Mononuclear cell (primary cell): Measurements from ENCODE around the gene MLN. TPM values are rescaled to one million over a fixed set of nuclear protein-coding genes. Genes with fewer than 3 reads are reported as not detected.
A peak's percentile ranks its signal among the peaks of the same experiment; 100 is the strongest.

Source experiments
- H3K27me3 ChIP-seq: 2 replicates; pipeline ENCODE4 v1.6.0; 2011; ENCODE audit warnings: low read length, control low read depth; ENCODE audit not compliant: insufficient read depth
- H3K4me1 ChIP-seq: 2 replicates; pipeline ENCODE4 v1.5.1; 2011; ENCODE audit warnings: mild to moderate bottlenecking, low read length, control low read depth; ENCODE audit not compliant: insufficient read depth
- H3K4me3 ChIP-seq: 2 replicates; pipeline ENCODE4 v1.5.1; 2011; ENCODE audit warnings: mild to moderate bottlenecking, low read length, moderate library complexity
- H3K9me3 ChIP-seq: 2 replicates; pipeline ENCODE4 v1.5.1; 2011; ENCODE audit warnings: low read depth, mild to moderate bottlenecking, control low read depth, low read length
- total RNA-seq: library from RNA; depleted of rRNA; stranded (reverse); fragments of >200 nt; gene quantifications from one replicate; pipeline ENCODE4 v1.2.3, GENCODE V29; 2012

The MLN gene
- total RNA-seq, 1 donor = not detected

GRCh38 chr6:33791620-33792019 lies 12.2 kb downstream of the MLN start:
- Histone ChIP-seq H3K4me1 (peaks cover 21% of the 10 kb centered on the region), H3K4me3 (no peak overlapping the region), H3K9me3 (no peaks in the 10 kb centered on the region), H3K27me3 (no peaks in the 10 kb centered on the region)

- Histone ChIP-seq H3K27me3 (no peaks in the 10 kb centered on the region), H3K4me1 (peaks cover 28% of the 10 kb centered on the region), H3K9me3 (no peaks in the 10 kb centered on the region), H3K4me3 (no peak overlapping the region)
Observed at GRCh38 chr6:33790910-33791309, 12.9 kb downstream of the MLN start.

DNA sequence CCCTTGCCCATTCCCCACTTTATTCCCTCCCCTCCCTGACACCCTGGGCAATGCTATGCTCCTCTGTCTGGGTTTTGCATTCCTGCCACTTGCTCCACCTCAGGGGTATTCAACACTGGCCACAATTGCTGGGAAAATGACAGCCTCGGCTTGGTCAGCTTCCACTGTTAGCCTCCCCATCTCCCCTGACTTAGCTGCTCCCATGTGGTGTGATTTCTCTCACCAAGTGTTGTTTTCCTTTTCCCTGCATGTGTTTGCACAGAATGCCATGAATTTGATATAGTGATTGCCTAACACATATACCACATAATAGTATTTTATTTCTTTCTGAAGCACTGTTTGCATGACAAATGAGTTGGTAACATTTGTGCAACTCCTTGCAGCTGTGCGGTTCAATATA lies 13.4 kb downstream of the MLN start:
- Histone ChIP-seq H3K4me1 (peaks cover 34% of the 10 kb centered on the region), H3K27me3 (no peaks in the 10 kb centered on the region), H3K9me3 (no peaks in the 10 kb centered on the region), H3K4me3 (no peak overlapping the region)

DNA sequence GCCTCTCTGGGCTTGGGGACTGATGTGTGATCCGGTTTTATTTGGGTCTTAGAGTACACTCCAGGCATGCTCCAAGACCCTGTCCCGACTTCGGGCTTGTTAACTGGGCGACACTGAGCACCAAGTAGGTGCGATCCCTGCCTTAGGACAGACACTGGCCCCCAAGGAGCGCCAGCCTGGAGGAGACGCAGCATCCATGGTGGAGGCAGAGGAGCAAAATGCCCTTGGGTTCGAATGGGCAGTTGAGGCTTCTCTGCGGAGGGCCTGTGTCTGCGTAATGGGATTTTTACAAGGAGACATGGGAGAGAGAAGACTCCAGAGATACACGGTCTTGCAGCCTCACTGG lies 14.3 kb downstream of the MLN start:
- H3K4me1 ChIP-seq = peaks cover 41% of the 10 kb centered on the region
- H3K4me3 ChIP-seq = peak overlapping the region; percentile 96
- no peaks in the 10 kb centered on the region for H3K27me3 ChIP-seq
- H3K9me3 ChIP-seq = no peaks in the 10 kb centered on the region

DNA sequence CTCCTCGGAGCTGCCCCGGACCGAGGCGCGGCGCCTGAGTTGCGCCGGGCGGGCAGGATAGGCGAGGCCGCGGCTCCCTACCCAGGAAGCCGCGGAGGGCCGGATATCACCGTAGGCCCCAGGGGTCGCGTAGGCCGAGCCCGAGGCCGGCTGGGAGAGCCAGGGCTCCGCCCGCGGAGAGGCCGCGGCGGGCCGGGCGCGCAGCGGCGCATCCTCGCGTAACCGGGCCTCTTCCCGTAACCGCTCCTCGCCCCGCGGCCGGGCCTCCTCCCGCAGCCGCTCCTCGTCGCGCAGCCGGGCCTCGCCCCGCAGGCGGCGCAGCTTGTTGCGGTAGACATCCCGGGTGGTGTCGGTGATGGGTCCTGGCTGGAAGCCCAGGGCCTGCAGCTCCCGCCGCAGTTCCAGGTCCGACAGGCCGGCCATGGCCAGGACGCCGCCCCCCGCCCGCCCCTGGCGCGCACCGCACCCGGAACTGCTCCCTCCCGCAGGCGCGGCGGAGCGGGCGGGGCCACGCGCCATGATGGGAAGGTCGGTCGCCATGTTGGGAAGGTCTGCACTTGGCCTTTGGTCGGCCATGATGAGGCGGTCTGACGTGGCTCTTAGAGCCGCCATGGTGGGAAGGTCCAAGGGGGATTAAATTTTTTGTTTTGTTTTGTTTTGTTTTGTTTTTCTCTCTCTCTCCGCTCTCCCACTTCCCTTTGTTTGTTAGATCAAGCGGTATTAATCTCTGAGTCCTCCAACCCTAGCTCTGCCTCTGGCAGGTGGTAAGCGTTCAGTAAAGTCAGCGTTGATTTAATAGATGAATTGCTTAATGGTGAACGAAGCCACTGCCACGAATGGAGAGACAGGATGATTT lies 14.9 kb downstream of the MLN start, which contains the start of gene LEMD2:
Gene LEMD2, minus strand, starts transcription at position 437 of the 856 bp plus-strand sequence. Its CDS starts 14 bp downstream, at position 423.
- no peaks in the 10 kb centered on the region for H3K9me3 ChIP-seq
- H3K27me3 ChIP-seq = no peaks in the 10 kb centered on the region
- H3K4me3 ChIP-seq = peak within 1 kb of the TSS; percentile 96
- peaks cover 41% of the 10 kb centered on the region for H3K4me1 ChIP-seq

DNA sequence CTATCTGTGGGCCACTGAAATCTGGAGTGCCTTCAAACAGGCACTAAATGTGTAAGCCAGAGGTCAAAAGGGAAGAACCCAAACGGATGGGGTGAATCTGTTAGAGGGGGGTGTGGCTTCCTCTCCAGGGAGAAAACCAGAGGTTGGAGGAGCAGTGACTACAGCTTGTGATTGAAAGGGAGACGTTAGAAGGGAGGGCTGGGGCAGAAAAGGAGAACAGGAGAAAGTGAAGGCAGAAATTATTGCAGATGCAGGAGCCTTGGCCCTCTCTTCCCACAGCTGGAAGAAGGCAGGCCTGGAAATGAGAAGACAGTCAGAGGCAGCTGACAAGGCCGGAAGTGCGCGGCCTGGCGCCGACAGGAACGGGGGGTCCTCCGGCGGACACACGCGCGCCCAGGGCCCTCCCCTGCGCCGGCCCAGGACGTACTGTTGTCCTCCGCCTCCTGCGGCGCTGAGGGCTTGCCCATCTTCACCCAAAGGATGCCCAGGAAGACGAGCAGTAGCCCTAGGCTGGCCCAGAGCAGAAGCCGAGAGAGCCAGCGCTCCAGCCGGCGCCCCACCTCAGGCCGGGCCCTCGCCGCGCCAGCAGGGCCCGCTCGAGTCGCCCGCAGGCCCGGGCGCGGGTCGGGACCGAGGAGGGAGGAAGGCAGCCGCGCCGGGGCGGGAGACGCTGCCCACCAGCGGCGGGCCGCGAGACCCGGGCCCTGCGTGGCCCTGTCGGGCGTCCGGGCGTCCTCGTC lies 15.7 kb downstream of the MLN start:
- Histone ChIP-seq H3K27me3 (no peaks in the 10 kb centered on the region), H3K4me3 (peak overlapping the region; percentile 96), H3K4me1 (peaks cover 41% of the 10 kb centered on the region), H3K9me3 (no peaks in the 10 kb centered on the region)

GRCh38 chr6:33787346-33787953 lies 16.4 kb downstream of the MLN start:
- H3K4me1 ChIP-seq = peaks cover 41% of the 10 kb centered on the region
- H3K27me3 ChIP-seq = no peaks in the 10 kb centered on the region
- peak overlapping the region; percentile 96 for H3K4me3 ChIP-seq
- H3K9me3 ChIP-seq = no peaks in the 10 kb centered on the region

DNA sequence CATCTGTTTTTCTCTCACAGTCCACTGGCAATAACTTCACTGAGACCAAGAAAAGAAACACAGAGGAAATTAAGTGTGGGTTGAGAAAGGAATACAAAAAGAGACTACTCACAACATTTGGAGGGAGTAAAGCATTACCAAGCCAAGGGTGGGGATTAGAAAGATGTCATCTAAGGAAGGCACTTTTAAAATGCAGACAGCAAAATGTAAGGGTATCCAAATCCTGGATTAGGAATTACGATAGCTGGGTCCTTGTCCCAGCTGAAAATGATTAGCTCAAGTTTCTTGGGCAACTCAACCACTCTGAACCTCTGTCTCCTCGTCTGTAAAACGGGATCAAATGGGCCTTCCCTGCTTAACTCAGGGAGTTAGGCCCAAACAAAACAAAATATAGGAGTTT lies 17.1 kb downstream of the MLN start:
- Histone ChIP-seq H3K4me3 (no peak overlapping the region), H3K4me1 (peaks cover 41% of the 10 kb centered on the region), H3K9me3 (no peaks in the 10 kb centered on the region), H3K27me3 (no peaks in the 10 kb centered on the region)

- H3K4me1 ChIP-seq = peaks cover 41% of the 10 kb centered on the region
- H3K27me3 ChIP-seq = no peaks in the 10 kb centered on the region
- H3K4me3 ChIP-seq = no peak overlapping the region
- H3K9me3 ChIP-seq = no peaks in the 10 kb centered on the region
Observed at GRCh38 chr6:33785778-33786177, 18.0 kb downstream of the MLN start.

- no peak overlapping the region for H3K4me3 ChIP-seq
- H3K4me1 ChIP-seq = peaks cover 41% of the 10 kb centered on the region
- H3K9me3 ChIP-seq = no peaks in the 10 kb centered on the region
- no peaks in the 10 kb centered on the region for H3K27me3 ChIP-seq
Observed at GRCh38 chr6:33784787-33785186, 19.0 kb downstream of the MLN start.

DNA sequence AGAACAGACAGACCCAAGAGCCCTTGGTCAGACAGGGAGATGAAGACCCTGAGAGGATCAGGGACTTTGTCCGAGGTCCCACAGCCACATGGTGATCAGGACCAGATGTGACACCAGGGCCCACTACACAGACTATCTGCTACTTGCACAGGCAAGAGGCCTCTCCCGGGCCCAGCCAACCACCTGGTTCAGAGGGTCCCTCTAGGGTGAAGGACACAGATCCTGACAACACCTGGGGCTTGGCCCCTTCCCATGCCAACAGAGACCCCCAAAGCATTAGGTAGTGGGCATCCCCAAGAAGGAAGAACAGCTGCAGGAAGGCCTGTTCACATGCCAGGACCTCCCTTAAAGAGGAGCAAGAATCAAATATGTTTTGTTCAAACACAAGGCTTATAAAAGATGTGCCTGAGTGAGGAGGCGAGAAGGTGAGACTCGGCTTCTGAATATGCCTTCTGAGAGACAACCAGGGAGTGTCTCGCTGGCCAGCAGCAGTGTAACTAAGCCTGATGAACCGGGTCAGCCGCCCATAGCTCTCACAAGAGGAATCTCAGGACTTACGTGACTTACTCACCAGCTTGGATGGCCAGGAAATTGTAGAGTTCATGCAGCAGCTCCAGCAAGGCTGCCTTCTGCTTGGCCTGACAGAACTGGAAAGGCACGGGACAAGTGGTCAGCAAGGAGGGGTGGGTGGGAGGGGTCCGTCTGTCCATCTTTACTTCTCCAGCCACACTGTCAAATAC lies 19.9 kb downstream of the MLN start:
- no peak overlapping the region for H3K4me3 ChIP-seq
- H3K4me1 ChIP-seq = peaks cover 37% of the 10 kb centered on the region
- no peaks in the 10 kb centered on the region for H3K27me3 ChIP-seq
- no peaks in the 10 kb centered on the region for H3K9me3 ChIP-seq

DNA sequence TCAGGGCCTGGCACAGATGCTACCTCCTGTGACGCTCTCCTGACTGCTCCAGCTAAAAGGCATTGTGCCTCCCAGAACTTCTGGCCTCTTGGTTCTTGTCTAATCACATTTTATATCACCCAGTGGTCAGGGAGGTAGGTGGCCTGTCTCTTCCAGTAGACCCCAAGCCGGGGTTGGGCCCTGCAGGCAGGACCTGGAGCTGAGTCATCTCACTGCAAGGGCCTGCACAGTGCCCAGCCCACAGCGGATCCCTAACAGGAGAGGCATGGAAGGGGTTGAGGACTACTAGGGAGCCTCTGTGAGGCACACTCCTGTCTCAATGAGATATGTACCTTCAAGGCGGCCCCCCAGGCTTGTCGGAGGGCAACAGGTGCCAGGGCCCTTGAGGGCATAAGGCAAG lies 21.2 kb downstream of the MLN start:
- peaks cover 30% of the 10 kb centered on the region for H3K4me1 ChIP-seq
- H3K4me3 ChIP-seq = no peak overlapping the region
- no peaks in the 10 kb centered on the region for H3K27me3 ChIP-seq
- no peaks in the 10 kb centered on the region for H3K9me3 ChIP-seq

DNA sequence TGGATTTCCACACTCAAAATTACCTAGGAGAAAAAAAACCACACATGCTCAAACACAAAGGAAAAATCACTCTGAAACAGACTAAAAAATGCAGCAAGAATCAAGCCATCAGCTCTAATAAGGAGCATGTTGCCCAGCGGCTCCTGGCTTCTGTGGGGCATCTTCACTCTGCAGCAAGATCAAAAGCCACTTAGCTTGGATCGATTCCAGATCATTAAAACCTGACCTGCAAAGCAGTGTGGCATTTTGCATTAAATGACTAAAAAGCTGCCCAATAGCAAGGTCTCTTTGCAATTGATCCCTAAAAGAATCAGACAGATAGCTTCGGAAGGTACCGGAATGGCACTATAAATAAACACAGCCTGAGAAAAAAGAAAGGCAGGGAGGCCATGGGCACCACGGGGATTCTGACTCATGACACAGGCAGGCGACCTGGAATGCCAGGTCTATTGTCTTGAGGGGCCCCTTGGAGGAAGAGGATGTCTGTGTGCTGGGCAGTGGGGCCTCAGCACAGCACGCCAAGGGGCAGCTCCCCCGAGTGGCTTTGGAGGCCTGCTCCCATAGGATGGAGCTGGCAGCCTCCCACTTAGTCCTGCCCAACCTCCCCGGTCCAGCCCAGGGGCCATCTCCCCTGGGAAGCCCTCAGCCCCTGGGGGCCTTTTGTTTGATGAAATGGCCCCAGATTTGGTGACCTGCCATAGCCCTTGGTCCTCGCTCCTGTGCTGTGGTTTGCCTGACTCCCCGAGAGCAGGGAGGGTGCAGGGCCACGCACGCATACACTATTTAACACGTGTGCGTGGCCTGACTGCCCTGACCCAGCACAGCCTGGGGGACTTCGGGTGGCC lies 22.4 kb downstream of the MLN start:
- Histone ChIP-seq H3K27me3 (no peaks in the 10 kb centered on the region), H3K9me3 (no peaks in the 10 kb centered on the region), H3K4me3 (no peak overlapping the region), H3K4me1 (peaks cover 17% of the 10 kb centered on the region)

DNA sequence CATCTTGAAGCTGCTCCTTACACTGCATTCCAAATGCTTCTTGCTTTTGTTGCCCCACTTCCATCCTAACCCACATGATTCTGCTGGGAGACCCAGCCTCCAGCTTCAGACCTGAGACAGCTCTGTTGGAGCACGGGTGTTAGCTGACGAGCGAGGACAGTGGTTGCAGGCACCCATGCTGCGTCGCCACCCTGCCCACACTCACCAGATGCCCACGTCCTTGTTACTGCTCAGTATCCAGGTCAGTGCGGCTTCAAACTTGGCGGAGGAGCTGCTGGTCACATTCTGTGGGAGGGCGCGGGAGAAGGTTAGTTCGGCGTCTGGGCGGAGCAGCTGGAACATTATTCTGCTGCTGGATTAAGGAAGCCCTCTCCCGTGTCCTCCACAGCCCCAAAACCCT lies 23.9 kb downstream of the MLN start:
- H3K4me3 ChIP-seq = no peak overlapping the region
- no peaks in the 10 kb centered on the region for H3K27me3 ChIP-seq
- H3K9me3 ChIP-seq = no peaks in the 10 kb centered on the region
- H3K4me1 ChIP-seq = peaks cover 3% of the 10 kb centered on the region
